SK-N-SH (cell line): ENCODE data around the gene ELMO1.

Source experiments
- CHD2 ChIP-seq: fragments of 150-350 bp; IDR thresholded peaks from 2 replicates; pipeline ENCODE4 v1.6.1; 2018; ENCODE audit warnings: low read length; ENCODE audit not compliant: partially characterized antibody
- ELF1 ChIP-seq: IDR thresholded peaks from 2 replicates; pipeline ENCODE4 v1.4.0; 2012
- EP300 ChIP-seq, 2 experiments: IDR thresholded peaks; 2 replicates each; pipeline versions ENCODE4 v1.4.0 to v1.6.1; 2012; ENCODE audit warnings: borderline replicate concordance in 1 of 2, low read depth in 1 of 2, low read length in 1 of 2
- EZH2phosphoT487 ChIP-seq: fragments of 200-600 bp; sonication (generic); IDR thresholded peaks from 2 replicates; pipeline ENCODE4 v1.6.1; 2017; ENCODE audit warnings: low read depth, mixed run types, mild to moderate bottlenecking, antibody characterized with exemption, moderate library complexity, borderline replicate concordance
- GABPA ChIP-seq: IDR thresholded peaks from 2 replicates; pipeline ENCODE4 v1.4.0; 2012; ENCODE audit warnings: low read depth, mild to moderate bottlenecking
- GATA2 ChIP-seq: sonication (generic); formaldehyde crosslinking; IDR thresholded peaks from 2 replicates; pipeline ENCODE4 v1.5.0; 2020; ENCODE audit warnings: mild to moderate bottlenecking, missing genetic modification reagents
- MEF2A ChIP-seq: IDR thresholded peaks from 2 replicates; pipeline ENCODE4 v1.4.0; 2012; ENCODE audit warnings: low read depth, borderline replicate concordance
- POLR2AphosphoS5 ChIP-seq: IDR thresholded peaks from 2 replicates; pipeline ENCODE4 v1.6.1; 2012; ENCODE audit warnings: low read depth, low read length
- RCOR1 ChIP-seq: fragments of 150-350 bp; IDR thresholded peaks from 2 replicates; pipeline ENCODE4 v1.6.1; 2017; ENCODE audit warnings: antibody characterized with exemption, low read length
- SMC3 ChIP-seq: IDR thresholded peaks from 2 replicates; pipeline ENCODE4 v1.6.1; 2012; ENCODE audit warnings: low read depth, low read length, improper control_type of control experiment
- TF ChIP-seq, protein P1 (sequence below): fragments of 200-600 bp; sonication (generic); IDR thresholded peaks from 2 replicates; pipeline ENCODE4 v1.6.1; 2017; ENCODE audit warnings: antibody characterized with exemption, mild to moderate bottlenecking, moderate library complexity
- TF ChIP-seq, protein P2 (sequence below): fragments of 150-350 bp; IDR thresholded peaks from 2 replicates; pipeline ENCODE4 v1.6.1; 2016; ENCODE audit warnings: mild to moderate bottlenecking, low read depth, low read length
- TF ChIP-seq, protein P3 (sequence below): IDR thresholded peaks from 2 replicates; pipeline ENCODE4 v1.6.1; 2012; ENCODE audit warnings: mild to moderate bottlenecking, low read depth, low read length, moderate library complexity
- TF ChIP-seq, protein P4 (sequence below): IDR thresholded peaks from 2 replicates; pipeline ENCODE4 v1.4.0; 2012; ENCODE audit warnings: low read depth

DNA sequence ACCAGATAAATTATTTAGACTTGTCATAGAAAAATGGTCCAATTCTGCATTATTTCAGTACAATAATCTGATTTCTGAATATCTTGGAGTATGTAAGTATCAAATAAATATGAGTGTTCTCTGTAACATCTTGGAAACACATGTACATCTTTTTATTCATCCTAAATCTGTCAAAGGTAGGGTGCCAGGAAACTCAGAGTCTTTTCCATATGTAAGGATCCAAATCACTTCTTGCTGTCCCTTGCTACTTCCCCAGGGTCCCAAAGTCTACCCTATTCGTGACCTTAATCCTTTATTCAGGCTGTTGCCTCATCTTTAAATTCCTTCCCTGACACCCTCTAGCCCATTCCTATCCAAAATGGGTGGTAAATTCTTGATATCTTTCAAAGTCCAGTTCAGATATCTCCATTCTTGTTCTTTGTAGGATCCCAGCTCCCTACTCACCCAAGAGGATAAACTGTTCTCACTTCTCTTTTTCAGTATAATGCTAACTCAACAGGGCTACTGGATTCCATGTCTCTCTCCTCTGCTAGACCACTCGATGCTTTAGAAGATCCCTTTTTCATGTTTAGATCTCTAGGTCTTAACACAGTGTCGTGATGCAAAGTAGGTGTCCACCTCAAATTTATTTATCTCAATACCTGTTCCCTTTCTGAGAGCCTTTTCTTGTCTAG lies 493.1 kb downstream of the ELMO1 start:
- TF ChIP-seq, protein P1, sequence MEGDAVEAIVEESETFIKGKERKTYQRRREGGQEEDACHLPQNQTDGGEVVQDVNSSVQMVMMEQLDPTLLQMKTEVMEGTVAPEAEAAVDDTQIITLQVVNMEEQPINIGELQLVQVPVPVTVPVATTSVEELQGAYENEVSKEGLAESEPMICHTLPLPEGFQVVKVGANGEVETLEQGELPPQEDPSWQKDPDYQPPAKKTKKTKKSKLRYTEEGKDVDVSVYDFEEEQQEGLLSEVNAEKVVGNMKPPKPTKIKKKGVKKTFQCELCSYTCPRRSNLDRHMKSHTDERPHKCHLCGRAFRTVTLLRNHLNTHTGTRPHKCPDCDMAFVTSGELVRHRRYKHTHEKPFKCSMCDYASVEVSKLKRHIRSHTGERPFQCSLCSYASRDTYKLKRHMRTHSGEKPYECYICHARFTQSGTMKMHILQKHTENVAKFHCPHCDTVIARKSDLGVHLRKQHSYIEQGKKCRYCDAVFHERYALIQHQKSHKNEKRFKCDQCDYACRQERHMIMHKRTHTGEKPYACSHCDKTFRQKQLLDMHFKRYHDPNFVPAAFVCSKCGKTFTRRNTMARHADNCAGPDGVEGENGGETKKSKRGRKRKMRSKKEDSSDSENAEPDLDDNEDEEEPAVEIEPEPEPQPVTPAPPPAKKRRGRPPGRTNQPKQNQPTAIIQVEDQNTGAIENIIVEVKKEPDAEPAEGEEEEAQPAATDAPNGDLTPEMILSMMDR = no peak
- TF ChIP-seq POLR2AphosphoS5 = no peak
- TF ChIP-seq SMC3 = no peak
- no peak for TF ChIP-seq CHD2
- TF ChIP-seq GATA2 (CRISPR knock-in tag) = no peak
- no peak for TF ChIP-seq EP300 (IDR thresholded peaks at IDR 0.05; ENCODE audit: borderline replicate concordance in 1 of 2, low read depth in 1 of 2, low read length in 1 of 2)
- TF ChIP-seq, protein P2, sequence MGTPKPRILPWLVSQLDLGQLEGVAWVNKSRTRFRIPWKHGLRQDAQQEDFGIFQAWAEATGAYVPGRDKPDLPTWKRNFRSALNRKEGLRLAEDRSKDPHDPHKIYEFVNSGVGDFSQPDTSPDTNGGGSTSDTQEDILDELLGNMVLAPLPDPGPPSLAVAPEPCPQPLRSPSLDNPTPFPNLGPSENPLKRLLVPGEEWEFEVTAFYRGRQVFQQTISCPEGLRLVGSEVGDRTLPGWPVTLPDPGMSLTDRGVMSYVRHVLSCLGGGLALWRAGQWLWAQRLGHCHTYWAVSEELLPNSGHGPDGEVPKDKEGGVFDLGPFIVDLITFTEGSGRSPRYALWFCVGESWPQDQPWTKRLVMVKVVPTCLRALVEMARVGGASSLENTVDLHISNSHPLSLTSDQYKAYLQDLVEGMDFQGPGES = no peak
- no peak for TF ChIP-seq EZH2phosphoT487
- TF ChIP-seq RCOR1 = no peak
- TF ChIP-seq, protein P3, sequence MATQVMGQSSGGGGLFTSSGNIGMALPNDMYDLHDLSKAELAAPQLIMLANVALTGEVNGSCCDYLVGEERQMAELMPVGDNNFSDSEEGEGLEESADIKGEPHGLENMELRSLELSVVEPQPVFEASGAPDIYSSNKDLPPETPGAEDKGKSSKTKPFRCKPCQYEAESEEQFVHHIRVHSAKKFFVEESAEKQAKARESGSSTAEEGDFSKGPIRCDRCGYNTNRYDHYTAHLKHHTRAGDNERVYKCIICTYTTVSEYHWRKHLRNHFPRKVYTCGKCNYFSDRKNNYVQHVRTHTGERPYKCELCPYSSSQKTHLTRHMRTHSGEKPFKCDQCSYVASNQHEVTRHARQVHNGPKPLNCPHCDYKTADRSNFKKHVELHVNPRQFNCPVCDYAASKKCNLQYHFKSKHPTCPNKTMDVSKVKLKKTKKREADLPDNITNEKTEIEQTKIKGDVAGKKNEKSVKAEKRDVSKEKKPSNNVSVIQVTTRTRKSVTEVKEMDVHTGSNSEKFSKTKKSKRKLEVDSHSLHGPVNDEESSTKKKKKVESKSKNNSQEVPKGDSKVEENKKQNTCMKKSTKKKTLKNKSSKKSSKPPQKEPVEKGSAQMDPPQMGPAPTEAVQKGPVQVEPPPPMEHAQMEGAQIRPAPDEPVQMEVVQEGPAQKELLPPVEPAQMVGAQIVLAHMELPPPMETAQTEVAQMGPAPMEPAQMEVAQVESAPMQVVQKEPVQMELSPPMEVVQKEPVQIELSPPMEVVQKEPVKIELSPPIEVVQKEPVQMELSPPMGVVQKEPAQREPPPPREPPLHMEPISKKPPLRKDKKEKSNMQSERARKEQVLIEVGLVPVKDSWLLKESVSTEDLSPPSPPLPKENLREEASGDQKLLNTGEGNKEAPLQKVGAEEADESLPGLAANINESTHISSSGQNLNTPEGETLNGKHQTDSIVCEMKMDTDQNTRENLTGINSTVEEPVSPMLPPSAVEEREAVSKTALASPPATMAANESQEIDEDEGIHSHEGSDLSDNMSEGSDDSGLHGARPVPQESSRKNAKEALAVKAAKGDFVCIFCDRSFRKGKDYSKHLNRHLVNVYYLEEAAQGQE = no peak
- TF ChIP-seq ELF1 = no peak
- TF ChIP-seq MEF2A = no peak
- TF ChIP-seq, protein P4, sequence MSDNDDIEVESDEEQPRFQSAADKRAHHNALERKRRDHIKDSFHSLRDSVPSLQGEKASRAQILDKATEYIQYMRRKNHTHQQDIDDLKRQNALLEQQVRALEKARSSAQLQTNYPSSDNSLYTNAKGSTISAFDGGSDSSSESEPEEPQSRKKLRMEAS = no peak
- no peak for TF ChIP-seq GABPA
